ENCODE results near the gene GNG13. TPM values are rescaled to one million over a fixed set of nuclear protein-coding genes. Genes with fewer than 3 reads are reported as not detected.
"Not testable (repeated sequence)": the region's sequence is repeated elsewhere in the genome, so short reads cannot be mapped to it uniquely, and the experiment has no call there.

The GNG13 gene
- polyA plus RNA-seq, 12 donors, result 0.34 TPM; not detected in 11

- no peak for DNase-seq
These were observed 32.3 kb upstream of the GNG13 start for GRCh38 chr16:832652-833336.

GRCh38 chr16:831571-832413, 31.3 kb upstream of the GNG13 start:
- DNase-seq, result no peak

- no peak for DNase-seq
These were observed 30.5 kb upstream of the GNG13 start for GRCh38 chr16:830871-831570.

DNA sequence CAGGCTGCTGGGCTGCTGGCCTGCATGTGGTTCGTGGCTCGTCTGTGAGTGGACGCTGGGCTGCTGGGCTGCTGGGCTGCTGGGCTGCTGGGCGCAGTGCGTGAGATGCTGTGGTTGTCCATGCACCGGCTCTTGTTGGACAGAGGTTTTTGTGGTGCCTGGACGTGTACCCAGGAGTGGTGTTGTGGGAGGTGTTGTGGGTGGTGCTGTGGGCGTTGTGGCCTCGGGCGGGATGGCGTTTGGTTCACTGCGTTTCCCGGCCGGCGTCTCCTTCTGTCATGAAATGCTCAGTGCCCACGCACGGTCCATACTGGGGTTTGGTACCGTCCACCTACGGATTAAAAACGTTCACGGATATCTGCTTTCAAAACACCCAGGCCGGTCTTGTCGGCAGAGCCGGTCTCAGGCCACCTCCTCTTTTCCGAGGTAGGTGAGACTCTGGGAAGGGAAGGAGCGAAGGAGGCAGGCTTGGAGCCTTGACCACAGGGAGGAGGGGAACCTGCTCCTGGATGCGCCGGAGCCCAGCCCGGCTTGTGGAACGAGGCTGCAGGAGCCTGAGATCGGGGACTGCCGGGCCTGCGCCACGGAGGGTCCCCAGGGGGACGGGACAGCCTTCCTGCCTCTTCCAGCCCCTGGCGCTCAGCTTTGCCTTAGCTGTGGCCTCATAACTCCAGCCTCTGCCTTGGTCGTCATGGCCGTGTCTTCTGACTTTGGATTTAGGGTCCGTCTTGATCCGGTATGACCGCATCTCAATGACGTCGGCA, 29.8 kb upstream of the GNG13 start:
- no peak for DNase-seq

DNA sequence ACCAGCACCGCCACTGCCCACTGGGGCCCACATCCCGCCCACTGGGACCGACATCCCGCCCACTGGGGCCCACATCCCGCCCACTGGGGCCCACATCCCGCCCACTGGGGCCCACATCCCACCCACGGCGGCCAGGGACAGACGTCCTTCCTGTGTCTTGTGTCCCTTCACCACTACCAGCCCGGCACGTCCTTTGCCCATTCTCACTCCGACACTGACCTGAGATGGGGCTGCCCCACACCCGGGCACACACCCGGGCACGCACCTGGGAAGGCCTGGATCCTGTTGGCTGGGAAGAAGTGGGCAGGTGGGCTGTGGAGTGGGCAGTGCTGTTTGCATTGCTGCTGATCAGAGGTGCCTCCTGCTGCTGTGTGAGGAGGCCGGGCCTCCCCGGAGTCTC, 28.4 kb upstream of the GNG13 start:
- DNase-seq, result no peak

- no peak for DNase-seq
These were observed 27.0 kb upstream of the GNG13 start for GRCh38 chr16:827513-827912.

DNA sequence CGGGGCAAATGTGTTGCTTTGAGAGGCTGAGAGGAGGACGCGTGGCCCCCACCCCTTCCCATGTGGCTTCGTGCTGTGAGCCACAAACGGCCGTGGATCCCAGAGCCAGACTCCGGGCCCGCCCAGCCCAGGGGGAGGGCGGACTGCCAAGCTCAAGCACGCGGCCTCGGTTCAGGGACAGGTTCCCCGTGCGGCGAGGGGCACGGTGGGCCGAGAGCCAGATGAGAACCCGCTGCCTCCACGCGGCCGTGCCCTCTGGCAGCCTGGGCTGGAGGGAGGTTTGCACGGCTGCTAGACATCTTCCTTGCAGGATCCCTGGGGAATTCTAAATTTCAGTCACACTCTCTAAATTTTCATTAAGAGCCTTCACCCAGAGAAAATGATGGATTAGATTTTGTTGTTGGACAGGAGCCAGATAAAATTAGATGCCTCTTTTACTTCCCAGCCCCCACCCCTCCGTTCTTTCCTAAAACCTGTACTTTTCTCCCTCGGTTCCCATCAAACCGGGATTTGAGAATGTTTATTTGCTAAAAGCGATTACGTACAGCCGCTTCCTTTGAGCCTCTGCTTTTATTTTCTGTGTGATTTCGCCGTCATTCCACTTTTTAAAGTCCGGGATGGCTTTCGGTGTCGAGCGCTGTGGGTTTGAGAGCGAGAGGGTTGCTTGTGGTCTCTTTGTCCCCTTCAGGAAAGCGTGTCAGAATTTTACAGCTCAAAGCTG, 25.0 kb upstream of the GNG13 start:
- peak; percentile 45 for DNase-seq

- DNase-seq, result no peak
These were observed 24.1 kb upstream of the GNG13 start for GRCh38 chr16:824601-825000.

- DNase-seq, result no peak
These were observed 23.7 kb upstream of the GNG13 start for GRCh38 chr16:824194-824593.

DNA sequence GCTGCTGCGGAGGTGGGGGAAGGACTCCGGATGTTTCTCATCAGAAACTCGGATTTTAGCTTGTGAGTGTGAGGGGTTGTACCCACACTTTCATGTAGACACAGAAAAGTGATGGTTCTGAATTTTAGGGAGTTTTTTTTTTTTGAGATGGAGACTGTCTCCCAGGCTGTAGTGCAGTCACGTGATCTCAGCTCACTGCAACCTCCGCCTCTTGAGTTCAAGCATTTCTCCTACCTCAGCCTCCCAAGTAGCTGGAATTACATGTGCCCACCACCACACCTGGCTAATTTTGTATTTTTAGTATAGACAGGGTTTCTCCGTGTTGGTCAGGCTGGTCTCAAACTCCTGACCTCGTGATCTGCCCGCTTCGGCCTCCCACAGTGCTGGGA, 22.4 kb upstream of the GNG13 start:
- DNase-seq, result no peak

GRCh38 chr16:822174-822908, 21.8 kb upstream of the GNG13 start:
- DNase-seq, result no peak

- DNase-seq, result no peak
These were observed 21.2 kb upstream of the GNG13 start for GRCh38 chr16:821751-822150.

DNA sequence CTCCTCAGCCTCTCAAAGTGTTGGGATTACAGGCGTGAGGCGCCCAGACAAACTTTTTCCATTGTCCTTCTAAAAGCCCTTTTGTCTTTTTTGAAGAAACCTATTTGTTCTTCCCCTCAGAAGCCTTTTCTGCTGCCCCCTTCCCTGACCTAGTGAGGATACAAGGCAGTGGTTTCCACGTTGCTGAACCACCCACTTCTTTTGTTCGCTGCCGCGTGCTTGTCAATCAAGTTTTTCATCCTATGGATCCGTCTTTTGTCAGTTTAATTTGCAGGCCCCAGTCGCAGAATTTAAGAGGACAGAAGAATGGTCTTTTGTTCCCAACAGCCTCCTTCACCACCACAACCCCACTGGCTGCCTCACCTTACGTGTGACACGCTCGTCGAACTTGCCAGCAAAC, 20.2 kb upstream of the GNG13 start:
- DNase-seq, result no peak

DNA sequence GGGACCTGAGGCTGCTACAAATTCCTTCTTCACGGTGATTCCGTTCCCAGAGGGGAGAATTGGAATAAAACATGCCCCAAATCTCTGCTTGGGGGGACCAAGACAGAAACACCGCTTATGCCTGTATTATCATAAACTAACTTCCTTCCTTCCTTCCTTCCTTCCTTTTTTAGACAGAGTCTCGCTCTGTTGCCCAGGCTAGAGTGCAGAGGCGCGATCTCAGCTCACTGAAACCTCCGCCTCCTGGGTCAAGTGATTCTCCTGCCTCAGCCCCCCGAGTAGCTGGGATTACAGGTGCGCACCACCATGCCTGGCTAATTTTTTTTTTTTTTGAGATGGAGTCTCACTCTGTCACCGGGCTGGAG, 19.5 kb upstream of the GNG13 start:
- not testable (repeated sequence) for DNase-seq

- no peak for DNase-seq
These were observed 19.0 kb upstream of the GNG13 start for GRCh38 chr16:819336-820043.

- DNase-seq, result no peak
These were observed 18.1 kb upstream of the GNG13 start for GRCh38 chr16:818592-818991.

- no peak for DNase-seq
These were observed 17.6 kb upstream of the GNG13 start for GRCh38 chr16:818132-818531.

DNA sequence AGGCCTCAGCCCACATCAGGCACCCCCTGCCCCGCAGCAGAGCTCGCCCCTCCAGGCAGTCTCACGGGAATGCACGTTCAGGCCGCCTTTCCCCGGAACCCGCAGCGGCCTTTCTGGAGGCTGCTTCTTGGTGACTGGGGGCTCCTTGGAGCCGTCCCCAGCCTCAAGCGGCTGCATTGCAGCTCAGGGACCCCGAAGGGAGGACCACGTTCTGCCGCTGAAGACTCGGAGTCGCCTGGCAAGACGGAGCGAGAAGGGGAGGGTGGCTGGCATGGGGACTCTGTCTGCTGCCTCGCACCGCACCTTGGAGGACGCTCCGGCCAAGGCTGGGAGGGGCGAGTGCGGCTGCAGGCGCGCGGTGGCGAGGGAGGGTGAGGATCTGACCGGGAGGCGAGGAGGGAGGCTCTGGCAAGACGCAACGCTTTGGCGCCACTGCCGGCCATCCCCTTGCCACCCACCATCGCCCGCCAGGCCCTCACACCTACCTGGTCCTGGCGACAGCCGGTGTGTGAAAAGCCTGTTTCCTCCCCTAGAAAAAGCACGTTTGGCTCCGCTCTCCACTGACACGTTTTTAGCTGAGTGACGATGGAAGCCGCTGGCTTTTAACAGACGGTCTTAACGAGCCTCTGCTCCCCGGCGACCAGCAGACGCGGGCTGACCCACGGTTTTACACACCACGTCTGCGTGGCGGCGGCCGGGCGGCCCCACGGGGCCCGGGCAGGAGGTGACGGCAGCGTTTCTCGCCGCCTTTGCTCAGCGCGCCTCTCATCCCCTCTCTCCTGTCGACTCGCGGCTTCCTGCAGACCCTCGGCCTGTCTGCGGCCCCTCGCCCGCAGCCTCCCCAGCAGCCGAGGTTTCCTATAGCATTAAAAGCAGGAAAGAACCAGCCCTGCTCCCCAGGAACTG, 16.7 kb upstream of the GNG13 start:
- no peak for DNase-seq

- DNase-seq, result no peak
These were observed 15.3 kb upstream of the GNG13 start for GRCh38 chr16:815861-816260.

Data from muscle of arm (tissue), 12 donors.